ENCODE measurements around the gene OTUB2.

- no peak for TF ChIP-seq CTCF (conservative IDR thresholded peaks at IDR 0.05)
- TF ChIP-seq ZFX (IDR thresholded peaks at IDR 0.05) = no peak
These were observed 22.7 kb upstream of the OTUB2 start for GRCh38 chr14:94003397-94003796.

All from C4-2B (cell line).